Skeletal muscle cell (primary cell): Measurements from ENCODE around the gene TRUB1.

ENCODE experiments used
- DNase-seq: peaks from one replicate; pipeline ENCODE4 v3.0.0-alpha.2; 2010; ENCODE audit warnings: low read depth
- H3K4me3 ChIP-seq: 2 replicates; pipeline ENCODE4 v1.5.1; 2011; ENCODE audit warnings: low read depth, mild to moderate bottlenecking, control low read depth, low read length, moderate library complexity

The TRUB1 gene

GRCh38 chr10:114970515-114970914, 32.5 kb downstream of the TRUB1 start:
- no peak for DNase-seq
- H3K4me3 ChIP-seq, result no peak overlapping the region

DNA sequence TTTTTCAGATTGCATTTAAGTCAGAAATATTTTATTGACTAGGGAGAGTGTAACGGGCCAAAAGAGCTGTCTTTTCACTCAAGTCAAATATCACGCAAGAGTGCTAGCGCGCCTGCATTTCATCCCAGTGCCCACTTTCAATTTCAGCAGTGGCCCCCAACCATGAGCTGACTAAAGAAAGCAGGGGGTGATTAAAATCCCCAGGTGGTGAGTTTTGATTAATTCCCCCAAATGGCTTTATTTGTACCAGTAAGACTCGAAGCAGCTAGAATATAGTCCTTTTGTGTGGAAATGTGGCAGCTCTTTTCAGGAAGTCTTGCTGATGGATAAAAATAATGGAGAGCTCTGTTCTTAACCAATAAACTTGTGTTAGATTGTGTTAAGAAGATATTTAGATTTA, 35.3 kb downstream of the TRUB1 start:
- no peak for DNase-seq

DNA sequence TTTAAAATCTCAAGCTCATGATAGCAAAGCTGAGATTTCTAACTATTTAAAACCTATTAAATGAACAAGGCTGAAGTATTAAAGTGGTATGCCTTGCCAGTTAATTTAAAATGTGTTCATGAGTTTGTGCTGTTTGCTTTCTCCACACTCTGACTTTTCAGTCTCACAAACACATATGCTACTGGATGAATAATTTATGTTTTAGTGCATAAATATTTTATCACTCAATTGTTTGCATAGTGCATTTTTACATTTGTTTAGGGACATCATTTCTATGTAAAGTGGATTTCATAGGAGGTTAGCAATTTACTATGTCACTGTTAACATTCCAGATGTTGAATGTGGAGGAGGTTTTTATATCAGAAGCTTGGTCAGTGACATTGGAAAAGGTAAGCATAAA, 36.0 kb downstream of the TRUB1 start:
- H3K4me3 ChIP-seq, result no peak overlapping the region
- no peak for DNase-seq

More for the DNA sequence above, 35.3 kb downstream of the TRUB1 start:
- no peak overlapping the region for H3K4me3 ChIP-seq

- no peak overlapping the region for H3K4me3 ChIP-seq
- no peak for DNase-seq
These were observed 36.6 kb downstream of the TRUB1 start for GRCh38 chr10:114974625-114975024.

GRCh38 chr10:114975091-114975490, 37.1 kb downstream of the TRUB1 start:
- DNase-seq, result no peak
- H3K4me3 ChIP-seq, result no peak overlapping the region

DNA sequence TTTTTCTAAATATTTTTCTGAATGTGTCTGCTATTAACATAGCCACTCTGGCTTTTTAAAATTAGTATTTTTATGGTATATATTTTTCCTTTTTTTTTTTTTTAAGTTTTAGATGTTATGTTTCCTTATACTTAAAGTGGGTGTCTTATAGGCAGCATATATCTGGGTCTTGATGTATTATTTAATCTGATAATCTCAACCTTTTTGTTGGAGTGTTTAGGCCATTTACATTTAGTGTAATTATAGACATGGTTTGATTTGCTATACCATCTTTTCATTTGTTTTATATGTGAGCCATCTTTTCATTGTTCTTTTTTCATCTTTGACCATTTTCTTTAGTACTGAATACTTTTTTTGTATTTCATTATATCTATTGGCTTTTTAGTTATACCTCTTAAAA, 45.0 kb downstream of the TRUB1 start:
- no peak for DNase-seq
- no peak overlapping the region for H3K4me3 ChIP-seq

DNA sequence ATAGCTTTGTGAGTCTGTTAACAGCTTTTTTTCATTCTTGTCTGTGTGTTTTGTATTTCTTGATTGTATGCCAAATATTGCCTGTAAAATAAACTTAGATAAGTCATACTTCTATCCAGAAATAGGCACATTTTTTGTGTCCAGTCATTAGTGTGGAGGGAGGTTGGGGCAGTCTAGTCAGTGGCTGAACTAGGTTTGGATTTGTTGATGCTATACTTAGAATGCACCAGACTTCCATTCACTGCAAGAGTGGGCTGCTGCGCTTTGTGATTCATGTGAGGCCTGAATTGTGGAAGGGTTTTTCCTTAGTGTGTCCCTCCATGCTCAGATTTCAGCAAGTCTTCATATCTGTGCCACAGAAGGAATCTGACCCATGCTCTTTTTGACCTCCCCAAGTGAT, 50.0 kb downstream of the TRUB1 start:
- peak; percentile 30 for DNase-seq
- H3K4me3 ChIP-seq, result no peak overlapping the region

- no peak overlapping the region for H3K4me3 ChIP-seq
- no peak for DNase-seq
These were observed 52.6 kb downstream of the TRUB1 start for GRCh38 chr10:114990586-114990985.

DNA sequence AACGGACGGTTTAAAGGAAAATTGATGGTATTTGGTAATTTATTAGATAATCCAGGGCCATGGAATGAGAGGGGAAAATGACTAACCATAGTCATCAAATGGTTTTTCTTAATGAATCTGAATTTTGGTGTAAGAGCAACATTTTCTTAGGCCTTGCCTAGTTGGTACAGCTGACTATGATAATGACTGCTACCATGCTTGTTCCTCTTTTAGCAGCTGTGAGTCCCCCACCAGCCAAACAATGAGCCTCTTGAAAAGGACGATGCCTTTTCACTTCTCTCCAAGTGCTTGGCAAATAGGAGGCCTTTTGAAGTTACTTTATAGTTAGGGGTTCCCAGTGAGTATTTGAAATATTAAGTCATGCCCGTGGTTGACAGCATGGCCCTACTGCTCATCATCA, 53.0 kb downstream of the TRUB1 start:
- H3K4me3 ChIP-seq, result no peak overlapping the region
- DNase-seq, result no peak

- H3K4me3 ChIP-seq, result no peak overlapping the region
- DNase-seq, result no peak
These were observed 54.3 kb downstream of the TRUB1 start for GRCh38 chr10:114992189-114992775.

DNA sequence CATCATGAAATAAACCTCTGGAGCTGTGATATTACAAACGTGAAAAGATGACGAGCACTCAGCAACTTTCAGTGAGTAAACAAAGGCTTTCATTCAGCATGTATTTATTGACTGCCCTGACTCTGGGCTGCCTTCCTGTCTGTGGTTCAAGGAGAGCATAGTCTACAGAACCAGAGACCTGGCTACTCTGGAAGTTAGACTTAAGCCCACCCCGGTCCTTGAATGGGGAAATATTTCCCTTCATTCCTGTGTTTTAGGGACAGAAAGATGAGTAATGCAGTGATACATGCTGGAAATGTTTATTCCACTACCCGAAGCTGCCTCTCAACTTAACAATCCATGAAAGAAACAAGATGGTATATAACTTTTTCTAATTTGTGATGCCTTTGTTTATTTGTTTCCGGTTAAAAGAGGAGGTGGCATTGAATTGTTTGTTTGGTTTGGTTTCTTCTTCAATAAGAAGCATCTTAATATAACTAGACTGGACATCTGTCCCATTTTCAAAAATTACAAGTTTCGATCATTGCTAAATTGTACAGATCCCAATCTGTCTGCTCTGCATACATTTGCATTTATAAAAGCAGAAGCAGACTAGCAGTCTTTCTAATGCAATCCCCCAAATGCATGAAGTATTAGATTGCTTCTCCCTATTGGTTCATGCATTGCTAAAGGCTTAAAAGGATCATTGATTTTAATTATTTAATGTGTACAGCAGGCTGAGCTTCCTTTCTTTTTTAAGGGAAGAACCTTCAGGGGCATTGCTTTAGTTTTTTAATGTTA, 57.7 kb downstream of the TRUB1 start:
- no peak overlapping the region for H3K4me3 ChIP-seq
- no peak for DNase-seq

DNA sequence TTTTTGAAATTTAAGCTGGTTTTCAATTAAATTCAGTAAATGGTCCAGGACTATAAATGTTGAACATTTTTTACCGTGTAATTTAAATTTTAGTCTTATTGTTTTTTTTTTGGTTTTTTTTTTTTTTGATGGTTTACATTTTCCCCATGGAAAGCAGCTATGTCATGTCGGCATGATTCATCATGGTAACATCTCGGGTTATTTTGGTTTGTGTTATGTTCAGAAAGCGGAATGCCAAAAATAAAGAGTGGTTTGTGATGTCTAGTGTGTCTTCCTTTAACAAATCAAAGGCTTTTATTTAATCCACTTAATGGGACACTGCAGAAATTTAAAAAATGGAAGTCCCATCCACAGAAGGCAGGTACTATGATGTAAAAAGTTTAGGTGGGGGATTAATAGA, 58.5 kb downstream of the TRUB1 start:
- H3K4me3 ChIP-seq, result no peak overlapping the region
- no peak for DNase-seq

- H3K4me3 ChIP-seq, result no peak overlapping the region
- no peak for DNase-seq
These were observed 61.0 kb downstream of the TRUB1 start for GRCh38 chr10:114998993-114999392.

DNA sequence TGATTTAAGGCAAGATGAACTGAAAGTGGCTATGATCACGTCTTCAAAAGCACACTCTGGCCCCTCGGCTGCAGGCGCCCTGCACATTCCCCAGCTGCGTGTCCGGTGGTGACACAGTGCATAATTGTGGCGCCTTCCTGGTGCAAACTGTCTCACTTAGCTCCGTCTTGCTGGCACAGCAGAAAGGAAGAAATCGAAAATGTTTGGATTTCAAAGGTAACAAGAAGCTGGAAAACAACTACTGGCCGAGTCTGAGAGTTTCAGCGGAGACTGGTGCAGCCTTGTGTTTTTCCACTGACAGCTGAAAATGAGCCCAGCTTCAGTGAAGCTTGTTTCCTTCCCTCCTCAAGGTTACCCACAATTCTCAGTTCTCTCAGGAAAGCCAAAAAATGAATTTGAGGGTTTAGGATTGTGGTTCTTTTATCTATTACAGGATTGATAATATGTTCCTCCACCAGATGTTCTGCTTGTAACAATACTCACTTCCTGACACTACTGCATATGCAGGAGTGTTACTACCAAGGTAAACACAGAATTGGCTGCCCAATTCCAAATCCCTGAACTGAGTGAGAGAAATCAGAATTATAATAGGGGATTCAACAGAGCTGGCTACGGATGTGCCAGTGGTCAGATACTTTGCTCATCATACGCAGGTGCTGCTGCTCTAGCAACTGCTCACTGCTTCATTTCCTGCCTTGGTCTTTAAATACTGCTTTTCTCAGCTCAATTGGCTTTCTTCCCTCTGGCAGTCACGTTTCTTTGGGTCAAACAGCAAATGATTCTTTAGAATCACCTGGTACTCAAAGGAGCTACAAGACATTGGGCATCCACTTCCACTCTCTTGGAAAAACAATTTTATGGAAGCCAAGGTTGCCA, 63.7 kb downstream of the TRUB1 start:
- DNase-seq, result no peak

GRCh38 chr10:115003396-115003795, 65.4 kb downstream of the TRUB1 start:
- DNase-seq, result no peak
- H3K4me3 ChIP-seq, result no peak overlapping the region

More for the DNA sequence above, 63.7 kb downstream of the TRUB1 start:
- H3K4me3 ChIP-seq, result peak overlapping the region; percentile 24

DNA sequence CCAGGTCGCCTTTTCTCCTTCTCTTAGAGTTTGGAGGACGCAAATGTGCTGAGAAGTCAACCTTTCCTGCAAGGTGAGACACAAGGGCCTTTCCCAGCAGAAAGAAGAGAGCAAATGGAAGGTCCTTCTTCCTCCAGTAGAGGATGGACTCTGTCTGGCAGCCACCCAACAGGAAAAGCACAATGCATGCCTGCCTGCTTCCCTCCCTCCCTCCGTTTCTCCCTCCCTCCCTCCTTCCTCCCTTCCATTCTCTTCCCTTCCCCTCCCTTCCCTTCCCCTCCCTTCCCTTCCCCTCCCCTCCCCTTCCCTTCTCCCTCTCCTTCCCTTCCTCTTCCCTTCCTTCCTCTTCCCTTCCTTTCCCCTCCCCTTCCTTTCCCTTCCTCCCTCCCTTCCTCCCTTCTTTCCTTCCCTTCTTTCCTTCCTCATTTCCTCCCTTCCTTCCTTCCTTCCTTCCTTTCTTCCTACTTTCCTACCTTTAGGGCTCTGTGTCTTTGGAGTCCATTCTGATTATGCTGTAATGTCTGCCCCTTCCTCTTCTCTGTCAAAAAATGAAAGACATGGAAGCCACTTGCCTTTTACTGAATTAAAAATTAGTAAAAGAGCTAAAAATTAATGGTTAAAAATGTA, 66.4 kb downstream of the TRUB1 start:
- no peak for DNase-seq
- no peak overlapping the region for H3K4me3 ChIP-seq

GRCh38 chr10:115005771-115006170, 67.8 kb downstream of the TRUB1 start:
- DNase-seq, result no peak
- no peak overlapping the region for H3K4me3 ChIP-seq

DNA sequence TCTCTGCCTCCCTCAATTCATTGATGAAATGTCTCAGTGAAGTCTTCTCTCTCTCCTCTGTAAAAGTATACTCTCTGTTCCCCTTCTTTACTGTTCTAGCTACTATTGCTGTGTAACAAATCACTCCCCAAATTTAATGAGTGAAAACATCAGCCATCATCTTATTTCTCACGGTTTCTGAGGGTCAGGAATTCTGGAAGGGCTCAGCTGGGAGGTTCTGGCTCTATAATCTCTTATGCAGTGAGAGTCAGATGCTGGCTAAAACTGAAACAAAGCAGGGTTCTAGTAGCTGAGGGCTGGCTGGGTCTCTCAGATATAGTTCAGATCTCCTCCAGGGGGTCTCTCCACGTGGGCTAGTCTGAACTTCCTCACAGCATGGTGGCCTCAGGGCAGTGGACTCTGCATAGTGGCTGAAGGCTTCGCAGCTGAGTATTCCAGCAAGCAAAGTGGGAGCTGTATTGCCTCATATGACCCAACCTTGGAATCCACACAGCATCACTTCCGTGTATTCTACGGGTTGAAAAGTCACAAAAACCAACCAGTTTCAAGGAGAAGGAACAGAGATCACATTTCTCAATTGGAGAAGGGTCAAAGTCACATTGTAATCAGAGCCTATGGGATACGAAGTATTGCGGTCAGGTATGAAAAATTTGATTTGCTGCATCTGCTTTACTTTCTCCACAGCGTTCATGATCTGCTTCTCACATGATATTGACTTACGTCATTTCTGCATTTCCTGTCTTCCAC, 80.4 kb downstream of the TRUB1 start:
- H3K4me3 ChIP-seq, result no peak overlapping the region
- DNase-seq, result no peak

- no peak overlapping the region for H3K4me3 ChIP-seq
- DNase-seq, result no peak
These were observed 82.5 kb downstream of the TRUB1 start for GRCh38 chr10:115020449-115020848.
